ENCODE results near the gene NXPH2.

DNA sequence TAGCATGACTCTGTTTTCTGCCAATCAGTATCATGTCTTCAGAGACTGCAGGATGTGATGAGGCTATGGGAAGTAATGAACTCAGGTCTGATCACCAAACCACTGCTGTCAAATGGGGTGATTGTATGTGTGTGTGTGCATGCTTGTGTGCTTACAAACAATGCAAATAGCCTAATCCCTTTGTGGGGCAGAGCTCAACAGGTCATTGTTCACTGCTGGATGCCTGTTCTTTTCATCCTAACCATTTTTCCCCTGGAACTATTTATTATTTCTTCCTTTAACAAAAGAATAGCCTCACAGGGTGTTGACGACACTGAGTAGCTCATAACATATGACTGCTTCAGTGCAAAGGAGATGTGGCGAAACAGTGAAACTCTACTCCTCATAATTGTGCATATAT is 55.9 kb downstream of the NXPH2 start:
- TF ChIP-seq, protein P1, sequence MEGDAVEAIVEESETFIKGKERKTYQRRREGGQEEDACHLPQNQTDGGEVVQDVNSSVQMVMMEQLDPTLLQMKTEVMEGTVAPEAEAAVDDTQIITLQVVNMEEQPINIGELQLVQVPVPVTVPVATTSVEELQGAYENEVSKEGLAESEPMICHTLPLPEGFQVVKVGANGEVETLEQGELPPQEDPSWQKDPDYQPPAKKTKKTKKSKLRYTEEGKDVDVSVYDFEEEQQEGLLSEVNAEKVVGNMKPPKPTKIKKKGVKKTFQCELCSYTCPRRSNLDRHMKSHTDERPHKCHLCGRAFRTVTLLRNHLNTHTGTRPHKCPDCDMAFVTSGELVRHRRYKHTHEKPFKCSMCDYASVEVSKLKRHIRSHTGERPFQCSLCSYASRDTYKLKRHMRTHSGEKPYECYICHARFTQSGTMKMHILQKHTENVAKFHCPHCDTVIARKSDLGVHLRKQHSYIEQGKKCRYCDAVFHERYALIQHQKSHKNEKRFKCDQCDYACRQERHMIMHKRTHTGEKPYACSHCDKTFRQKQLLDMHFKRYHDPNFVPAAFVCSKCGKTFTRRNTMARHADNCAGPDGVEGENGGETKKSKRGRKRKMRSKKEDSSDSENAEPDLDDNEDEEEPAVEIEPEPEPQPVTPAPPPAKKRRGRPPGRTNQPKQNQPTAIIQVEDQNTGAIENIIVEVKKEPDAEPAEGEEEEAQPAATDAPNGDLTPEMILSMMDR (IDR thresholded peaks at IDR 0.05), result no peak
- no peak for TF ChIP-seq POLR2A (IDR thresholded peaks at IDR 0.05; ENCODE audit: low read depth)

Measured in esophagus muscularis mucosa (tissue), 3 donors.